ENCODE measurements around the gene SLC22A3. TPM values are rescaled to one million over a fixed set of nuclear protein-coding genes. Genes with fewer than 3 reads are reported as not detected.
A peak's percentile ranks its signal among the peaks of the same experiment; 100 is the strongest.

SLC22A3 gene
- total RNA-seq, 1 experiment from 2014 or later = 0.09 TPM

- POLR2A ChIA-PET = no interaction called here
- BruUV-seq (replicated peaks) = no TSS peak
- Mint-ChIP-seq H3K27me3 (ENCODE audit: insufficient read depth, unreplicated experiment) (no peaks in the 10 kb centered on the region), H3K4me3 (ENCODE audit: unreplicated experiment) (no peak overlapping the region), H3K27ac (ENCODE audit: low read depth, unreplicated experiment) (no peak overlapping the region), H3K36me3 (ENCODE audit: insufficient read depth, unreplicated experiment) (no peaks in the 10 kb centered on the region), H3K4me1 (ENCODE audit: insufficient read depth, unreplicated experiment) (peaks cover 21% of the 10 kb centered on the region), H3K9me3 (ENCODE audit: unreplicated experiment) (no peaks in the 10 kb centered on the region)
- no peak for TF ChIP-seq CTCF (IDR thresholded peaks at IDR 0.05; ENCODE audit: unreplicated experiment)
- CTCF ChIA-PET = interaction anchor here (1.6 kb wide), 1 partner anchor 49 kb away, joined by 3 read pairs; no protein-coding TSS in a partner anchor
- intact Hi-C loops (cut with micrococcal nuclease) = no loop called here
- DNase-seq (ENCODE audit: unreplicated experiment) = no peak
Observed at GRCh38 chr6:160429620-160429895, 81.4 kb downstream of the SLC22A3 start.

GRCh38 chr6:160430203-160430602 is 82.0 kb downstream of the SLC22A3 start:
- no peak for DNase-seq (ENCODE audit: unreplicated experiment)
- Mint-ChIP-seq H3K9me3 (ENCODE audit: unreplicated experiment) (no peaks in the 10 kb centered on the region), H3K27ac (ENCODE audit: low read depth, unreplicated experiment) (no peak overlapping the region), H3K36me3 (ENCODE audit: insufficient read depth, unreplicated experiment) (no peaks in the 10 kb centered on the region), H3K27me3 (ENCODE audit: insufficient read depth, unreplicated experiment) (no peaks in the 10 kb centered on the region), H3K4me3 (ENCODE audit: unreplicated experiment) (no peak overlapping the region), H3K4me1 (ENCODE audit: insufficient read depth, unreplicated experiment) (peaks cover 16% of the 10 kb centered on the region)
- CTCF ChIA-PET = interaction anchor here (0.5 to 1.6 kb wide), 3 partner anchors 25 to 388 kb away, joined by 3 to 6 read pairs (median 4); no protein-coding TSS in a partner anchor
- no peak for TF ChIP-seq CTCF (IDR thresholded peaks at IDR 0.05; ENCODE audit: unreplicated experiment)
- no TSS peak for BruUV-seq (replicated peaks)
- POLR2A ChIA-PET = no interaction called here
- intact Hi-C loops (cut with micrococcal nuclease) = no loop called here

GRCh38 chr6:160430751-160431150 is 82.6 kb downstream of the SLC22A3 start:
- ChIA-PET POLR2A (interaction anchor here (0.7 kb wide), 1 partner anchor 338 kb away, joined by 3 read pairs; no protein-coding TSS in a partner anchor), CTCF (interaction anchor here (0.5 to 1.6 kb wide), 4 partner anchors 25 to 1786 kb away, joined by 3 to 6 read pairs (median 4); no protein-coding TSS in a partner anchor)
- Mint-ChIP-seq H3K36me3 (ENCODE audit: insufficient read depth, unreplicated experiment) (no peaks in the 10 kb centered on the region), H3K4me3 (ENCODE audit: unreplicated experiment) (no peak overlapping the region), H3K4me1 (ENCODE audit: insufficient read depth, unreplicated experiment) (peaks cover 16% of the 10 kb centered on the region), H3K9me3 (ENCODE audit: unreplicated experiment) (no peaks in the 10 kb centered on the region), H3K27ac (ENCODE audit: low read depth, unreplicated experiment) (no peak overlapping the region), H3K27me3 (ENCODE audit: insufficient read depth, unreplicated experiment) (no peaks in the 10 kb centered on the region)
- intact Hi-C loops (cut with micrococcal nuclease) = no loop called here
- DNase-seq (ENCODE audit: unreplicated experiment) = no peak
- no TSS peak for BruUV-seq (replicated peaks)
- TF ChIP-seq CTCF (IDR thresholded peaks at IDR 0.05; ENCODE audit: unreplicated experiment) = no peak

GRCh38 chr6:160431226-160431625 is 83.0 kb downstream of the SLC22A3 start:
- no peaks in the 10 kb centered on the region for H3K9me3 Mint-ChIP-seq (ENCODE audit: unreplicated experiment)
- H3K27me3 Mint-ChIP-seq (ENCODE audit: insufficient read depth, unreplicated experiment) = no peaks in the 10 kb centered on the region
- H3K36me3 Mint-ChIP-seq (ENCODE audit: insufficient read depth, unreplicated experiment) = no peaks in the 10 kb centered on the region
- BruUV-seq (replicated peaks) = no TSS peak
- no peak for TF ChIP-seq CTCF (IDR thresholded peaks at IDR 0.05; ENCODE audit: unreplicated experiment)
- no peak overlapping the region for H3K27ac Mint-ChIP-seq (ENCODE audit: low read depth, unreplicated experiment)
- DNase-seq (ENCODE audit: unreplicated experiment) = peak; percentile 29
- intact Hi-C loops (cut with micrococcal nuclease) = no loop called here
- H3K4me3 Mint-ChIP-seq (ENCODE audit: unreplicated experiment) = no peak overlapping the region
- CTCF ChIA-PET = interaction anchor here (0.6 to 1.4 kb wide), 2 partner anchors 24 to 1786 kb away, joined by 3 to 6 read pairs; no protein-coding TSS in a partner anchor
- POLR2A ChIA-PET = interaction anchor here (0.7 kb wide), 2 partner anchors 31 to 339 kb away, joined by 3 read pairs; no protein-coding TSS in a partner anchor
- H3K4me1 Mint-ChIP-seq (ENCODE audit: insufficient read depth, unreplicated experiment) = peaks cover 16% of the 10 kb centered on the region

All from MCF 10A (cell line).